PFSK-1 (cell line): ENCODE results near the gene PTOV1.

Experiments
- FOXP2 ChIP-seq: optimal IDR thresholded peaks from 2 replicates; pipeline ENCODE3; 2011; ENCODE audit warnings: borderline replicate concordance, control low read depth, inconsistent platforms; ENCODE audit not compliant: insufficient read depth; ENCODE audit errors: extremely low read length, extremely low read depth
- POLR2AphosphoS5 ChIP-seq: IDR thresholded peaks from 2 replicates; pipeline ENCODE4 v1.6.1; 2012; ENCODE audit warnings: low read depth, mild to moderate bottlenecking, control low read depth, low read length, moderate library complexity
- TF ChIP-seq, protein P1 (sequence below), 2 experiments: IDR thresholded peaks; 2 replicates each; pipeline versions ENCODE4 v1.6.1 to v1.8.0; 2011 to 2012; ENCODE audit warnings: low read depth in 2 of 2, low read length in 2 of 2, control low read depth in 1 of 2, inconsistent platforms in 1 of 2, mild to moderate bottlenecking in 1 of 2, moderate library complexity in 1 of 2; ENCODE audit not compliant: insufficient read depth in 1 of 2

DNA sequence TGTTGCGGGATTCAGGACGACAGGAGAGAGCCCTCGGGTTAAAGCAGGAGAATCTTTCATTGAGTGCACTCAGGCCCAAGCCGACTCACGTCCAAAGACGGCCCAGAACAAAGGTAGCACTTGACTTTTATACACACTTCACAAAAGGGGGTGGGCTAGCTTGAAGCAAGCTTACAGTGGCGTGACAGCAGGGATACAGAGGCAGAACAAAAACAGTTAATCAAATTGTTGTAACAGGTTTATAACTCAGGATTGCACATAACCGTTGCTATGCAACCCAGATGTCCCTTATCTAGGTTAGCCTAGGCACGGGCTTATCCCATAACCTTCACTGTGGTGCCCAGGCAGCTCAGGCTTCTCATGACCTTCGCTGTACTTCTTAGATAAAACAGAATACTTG, 30.8 kb upstream of the PTOV1 start:
- TF ChIP-seq POLR2AphosphoS5 = no peak
- TF ChIP-seq, protein P1, sequence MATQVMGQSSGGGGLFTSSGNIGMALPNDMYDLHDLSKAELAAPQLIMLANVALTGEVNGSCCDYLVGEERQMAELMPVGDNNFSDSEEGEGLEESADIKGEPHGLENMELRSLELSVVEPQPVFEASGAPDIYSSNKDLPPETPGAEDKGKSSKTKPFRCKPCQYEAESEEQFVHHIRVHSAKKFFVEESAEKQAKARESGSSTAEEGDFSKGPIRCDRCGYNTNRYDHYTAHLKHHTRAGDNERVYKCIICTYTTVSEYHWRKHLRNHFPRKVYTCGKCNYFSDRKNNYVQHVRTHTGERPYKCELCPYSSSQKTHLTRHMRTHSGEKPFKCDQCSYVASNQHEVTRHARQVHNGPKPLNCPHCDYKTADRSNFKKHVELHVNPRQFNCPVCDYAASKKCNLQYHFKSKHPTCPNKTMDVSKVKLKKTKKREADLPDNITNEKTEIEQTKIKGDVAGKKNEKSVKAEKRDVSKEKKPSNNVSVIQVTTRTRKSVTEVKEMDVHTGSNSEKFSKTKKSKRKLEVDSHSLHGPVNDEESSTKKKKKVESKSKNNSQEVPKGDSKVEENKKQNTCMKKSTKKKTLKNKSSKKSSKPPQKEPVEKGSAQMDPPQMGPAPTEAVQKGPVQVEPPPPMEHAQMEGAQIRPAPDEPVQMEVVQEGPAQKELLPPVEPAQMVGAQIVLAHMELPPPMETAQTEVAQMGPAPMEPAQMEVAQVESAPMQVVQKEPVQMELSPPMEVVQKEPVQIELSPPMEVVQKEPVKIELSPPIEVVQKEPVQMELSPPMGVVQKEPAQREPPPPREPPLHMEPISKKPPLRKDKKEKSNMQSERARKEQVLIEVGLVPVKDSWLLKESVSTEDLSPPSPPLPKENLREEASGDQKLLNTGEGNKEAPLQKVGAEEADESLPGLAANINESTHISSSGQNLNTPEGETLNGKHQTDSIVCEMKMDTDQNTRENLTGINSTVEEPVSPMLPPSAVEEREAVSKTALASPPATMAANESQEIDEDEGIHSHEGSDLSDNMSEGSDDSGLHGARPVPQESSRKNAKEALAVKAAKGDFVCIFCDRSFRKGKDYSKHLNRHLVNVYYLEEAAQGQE (IDR thresholded peaks at IDR 0.05; ENCODE audit: insufficient read depth in 1 of 2, low read depth in 2 of 2, low read length in 2 of 2) = no peak
- TF ChIP-seq FOXP2 = no peak
